GM12891 (cell line): ENCODE measurements around the gene HMGXB3.
A peak's percentile ranks its signal among the peaks of the same experiment; 100 is the strongest.
"Not testable (repeated sequence)": the region's sequence is repeated elsewhere in the genome, so short reads cannot be mapped to it uniquely, and the experiment has no call there.

ENCODE experiments used
- DNase-seq: peaks from one replicate; pipeline ENCODE4 v3.0.0; 2011; ENCODE audit warnings: low spot score; ENCODE audit not compliant: insufficient read length
- FAIRE-seq: peaks from 2 replicates; lab custom pipeline; 2011; peaks lifted over from hg19 to GRCh38; lab: Jason Lieb, UNC
- PAX5 ChIP-seq: IDR thresholded peaks from 2 replicates; pipeline ENCODE4 v1.6.1; 2011; ENCODE audit warnings: low read length, moderate library complexity, mild to moderate bottlenecking; ENCODE audit not compliant: insufficient read depth, severe bottlenecking
- POLR2A ChIP-seq: IDR thresholded peaks from 2 replicates; pipeline ENCODE4 v1.6.1; 2011; ENCODE audit warnings: low read depth, low read length, control low read depth
- POLR2AphosphoS5 ChIP-seq: IDR thresholded peaks from 2 replicates; pipeline ENCODE4 v1.6.1; 2011; ENCODE audit warnings: low read depth, low read length, control low read depth
- POU2F2 ChIP-seq: IDR thresholded peaks from 2 replicates; pipeline ENCODE4 v1.6.1; 2011; ENCODE audit warnings: low read depth, mild to moderate bottlenecking, control low read depth, low read length, moderate library complexity
- SPI1 ChIP-seq: IDR thresholded peaks from 2 replicates; pipeline ENCODE4 v1.6.1; 2011; ENCODE audit warnings: low read depth, low read length, control low read depth
- TAF1 ChIP-seq: IDR thresholded peaks from 2 replicates; pipeline ENCODE4 v1.6.1; 2011; ENCODE audit warnings: low read depth, low read length, control low read depth

HMGXB3 gene

DNA sequence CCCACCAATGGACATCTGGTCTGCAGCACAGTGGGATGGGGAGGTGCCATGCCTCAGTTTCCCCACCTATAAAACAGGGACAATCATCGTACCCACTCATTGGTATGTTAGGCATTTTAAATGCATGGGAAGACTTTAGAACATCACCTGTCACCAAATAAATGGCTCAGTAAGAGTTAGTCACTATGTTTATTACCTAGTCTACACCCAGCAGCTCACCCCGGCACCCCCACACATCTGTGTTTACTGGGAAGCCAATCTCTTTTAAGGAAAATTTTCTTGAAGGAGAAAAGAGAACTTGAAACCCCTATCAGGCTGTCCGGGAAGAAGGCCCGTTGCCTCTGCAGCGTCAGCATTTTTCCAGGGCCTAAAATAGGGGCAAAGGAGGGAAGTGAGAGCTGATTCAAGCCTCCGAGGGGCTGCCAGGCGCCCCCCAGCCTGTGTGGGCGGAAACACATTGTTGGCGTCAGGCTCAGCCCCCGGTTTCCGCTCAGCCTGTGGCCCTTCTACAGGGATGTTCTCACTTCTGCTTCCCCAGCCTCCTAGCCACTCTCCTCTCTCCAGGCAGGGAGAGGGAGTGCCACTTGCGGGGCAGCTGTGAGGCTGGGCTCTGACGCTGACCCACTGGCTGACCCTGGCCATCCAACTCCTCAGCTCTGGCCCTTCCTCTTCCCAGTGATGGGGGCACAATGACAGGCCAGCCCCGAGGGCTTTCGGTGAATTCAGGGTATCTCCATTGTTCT, 81.2 kb downstream of the HMGXB3 start:
- FAIRE-seq (peak; percentile 88), DNase-seq (peak; percentile 58)
- TF ChIP-seq POLR2AphosphoS5 (0 out of 2 replicates have a peak, but pooled peaks have one; percentile 27), POLR2A (0 out of 2 replicates have a peak, but pooled peaks have one; percentile 30), POU2F2 (no peak), PAX5 (no peak), SPI1 (peak; percentile 97), TAF1 (no peak)

DNA sequence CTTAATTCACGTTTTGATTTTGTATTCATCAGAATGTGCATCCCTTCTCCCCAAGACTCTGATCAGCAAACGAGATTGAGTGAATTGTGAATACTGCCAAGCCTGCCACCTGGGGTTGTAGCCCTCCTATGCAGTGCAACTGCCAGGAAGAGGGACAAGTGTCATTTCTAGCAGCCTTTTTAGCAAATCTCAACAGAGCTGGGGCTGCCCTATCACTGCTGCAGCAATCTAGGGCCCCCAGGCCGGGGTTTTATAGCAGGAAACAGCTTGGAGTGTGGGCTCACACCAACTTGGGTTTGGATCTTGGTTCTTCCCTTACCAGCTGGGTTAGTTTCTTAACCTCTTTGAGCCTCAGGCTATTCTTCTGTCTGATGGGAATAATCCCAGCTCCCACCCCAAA, 81.8 kb downstream of the HMGXB3 start:
- FAIRE-seq (peak; percentile 56), DNase-seq (no peak)
- TF ChIP-seq POU2F2 (no peak), POLR2AphosphoS5 (no peak), PAX5 (no peak), SPI1 (no peak), TAF1 (no peak), POLR2A (no peak)

DNA sequence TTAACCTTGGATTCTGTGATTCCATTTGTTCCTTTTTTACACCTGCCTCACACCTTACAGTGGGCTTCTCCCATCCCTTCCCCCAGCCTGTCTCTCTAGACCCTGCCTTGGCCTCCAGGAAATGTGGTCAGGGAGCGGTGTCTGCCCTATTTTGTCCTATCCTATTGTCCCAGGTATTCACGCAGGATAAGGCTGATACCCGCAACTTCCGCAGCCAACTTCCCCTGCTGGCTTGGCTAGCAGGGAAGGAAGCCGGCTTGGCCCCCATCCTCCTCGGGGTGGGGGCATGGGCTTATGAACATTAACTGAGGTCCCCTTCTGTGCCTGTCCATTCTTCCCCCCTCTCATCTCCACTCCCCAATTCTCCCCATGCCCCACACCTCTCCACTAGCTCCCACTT, 82.3 kb downstream of the HMGXB3 start:
- no peak for FAIRE-seq

DNA sequence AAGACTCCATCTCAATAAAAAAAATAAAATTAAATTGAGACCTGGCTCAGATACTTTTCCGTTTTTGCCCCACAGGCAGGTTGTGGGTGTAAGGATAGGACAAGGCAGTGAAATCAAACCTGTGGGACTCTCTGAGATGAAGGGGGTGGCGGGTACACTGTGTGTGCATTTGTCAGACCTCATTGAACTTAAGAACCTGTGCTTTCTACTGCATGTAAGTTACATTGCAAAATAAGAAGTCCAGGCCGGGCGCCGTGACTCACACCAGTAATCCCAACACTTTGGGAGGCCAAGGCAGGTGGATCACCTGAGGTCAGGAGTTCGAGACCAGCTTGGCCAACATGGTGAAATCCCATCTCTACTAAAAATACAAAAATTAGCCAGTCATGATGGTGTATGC, 84.2 kb downstream of the HMGXB3 start:
- not testable (repeated sequence) for DNase-seq, FAIRE-seq

More for the DNA sequence above, 82.3 kb downstream of the HMGXB3 start:
- DNase-seq: no peak
- no peak for TF ChIP-seq TAF1
- TF ChIP-seq POLR2AphosphoS5: no peak
- TF ChIP-seq PAX5: no peak
- TF ChIP-seq SPI1: no peak
- TF ChIP-seq POU2F2: no peak
- no peak for TF ChIP-seq POLR2A

DNA sequence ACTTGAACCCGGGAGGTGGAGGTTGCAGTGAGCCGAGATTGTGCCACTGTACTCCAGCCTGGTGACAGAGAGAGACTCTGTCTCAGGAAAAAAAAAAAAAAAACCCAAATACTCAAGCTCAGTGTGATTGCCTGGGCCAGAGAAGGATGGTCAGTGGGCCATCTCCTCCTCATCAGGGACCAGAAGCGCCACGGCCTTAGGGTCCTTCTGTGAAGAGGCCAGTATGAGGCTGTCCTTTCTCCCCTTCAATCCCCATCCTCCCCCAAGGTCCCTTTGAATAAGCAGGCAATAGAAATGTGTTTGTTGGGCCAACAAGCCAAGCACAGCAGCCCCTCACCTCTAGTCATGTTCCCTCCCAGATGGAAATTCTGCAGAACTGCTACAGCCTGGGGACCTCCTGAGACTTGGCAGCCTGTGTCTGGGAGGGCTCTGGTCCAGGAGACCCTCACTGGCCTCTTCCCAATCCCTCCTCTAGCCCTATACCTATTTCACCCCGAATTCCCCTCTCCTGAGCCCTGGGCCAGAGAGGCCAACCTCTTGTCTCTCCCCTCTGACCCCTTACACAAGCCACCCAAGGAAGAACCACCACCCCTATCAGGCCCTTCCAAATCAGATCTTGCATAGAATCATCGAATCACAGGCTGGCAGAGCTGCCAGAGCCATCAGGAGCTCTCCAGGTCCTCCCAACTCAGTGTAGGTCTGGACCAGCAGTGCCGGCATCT, 84.8 kb downstream of the HMGXB3 start:
- FAIRE-seq: no peak
- TF ChIP-seq SPI1 (no peak), POLR2AphosphoS5 (no peak), TAF1 (no peak), PAX5 (no peak), POLR2A (no peak), POU2F2 (no peak)
- no peak for DNase-seq

DNA sequence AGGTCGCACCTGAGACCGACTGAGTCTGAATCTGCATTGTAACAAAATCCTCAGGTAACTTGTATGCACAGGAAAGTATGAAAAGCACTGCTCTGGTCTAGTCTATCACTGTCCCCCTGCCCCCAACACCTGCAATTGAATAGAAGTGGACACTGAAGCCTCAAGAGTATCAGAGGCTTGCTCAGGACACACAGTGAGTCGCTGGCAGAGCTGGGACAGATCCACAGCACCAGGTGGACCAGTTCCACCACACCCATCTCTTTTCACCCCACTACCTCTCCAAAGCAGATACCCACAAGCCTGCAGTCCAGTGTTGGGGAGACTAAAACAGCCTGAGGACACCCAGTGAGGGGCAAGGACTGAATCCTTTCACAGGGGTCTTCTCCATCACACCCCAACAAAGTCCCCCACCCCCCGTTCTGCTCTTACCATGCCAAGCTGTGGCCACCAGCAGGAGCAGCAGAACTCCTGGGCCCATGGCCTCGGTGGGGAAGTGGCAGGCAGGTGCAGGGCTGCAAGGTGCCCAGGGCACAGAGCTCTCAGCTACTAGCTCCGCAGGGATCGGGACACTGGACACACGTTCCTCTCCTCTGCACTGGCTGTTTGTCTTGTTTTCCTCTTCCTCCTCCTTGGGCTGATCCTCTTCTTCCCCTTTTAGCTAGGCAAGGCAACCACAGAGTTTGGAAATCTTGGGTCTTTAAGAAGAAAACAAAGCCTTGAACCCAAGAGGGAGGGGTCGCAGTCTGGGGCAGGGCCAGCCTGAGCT, 85.6 kb downstream of the HMGXB3 start, which contains the start of gene CSF1R:
TSS of gene CSF1R (minus strand) at position 605 of the 766 bp plus-strand sequence. CDS start at position 478, 127 bp downstream.
- FAIRE-seq: no peak
- DNase-seq: no peak
- no peak for TF ChIP-seq POU2F2
- no peak for TF ChIP-seq PAX5
- TF ChIP-seq SPI1: no peak
- no peak for TF ChIP-seq TAF1
- no peak for TF ChIP-seq POLR2A
- no peak for TF ChIP-seq POLR2AphosphoS5

DNA sequence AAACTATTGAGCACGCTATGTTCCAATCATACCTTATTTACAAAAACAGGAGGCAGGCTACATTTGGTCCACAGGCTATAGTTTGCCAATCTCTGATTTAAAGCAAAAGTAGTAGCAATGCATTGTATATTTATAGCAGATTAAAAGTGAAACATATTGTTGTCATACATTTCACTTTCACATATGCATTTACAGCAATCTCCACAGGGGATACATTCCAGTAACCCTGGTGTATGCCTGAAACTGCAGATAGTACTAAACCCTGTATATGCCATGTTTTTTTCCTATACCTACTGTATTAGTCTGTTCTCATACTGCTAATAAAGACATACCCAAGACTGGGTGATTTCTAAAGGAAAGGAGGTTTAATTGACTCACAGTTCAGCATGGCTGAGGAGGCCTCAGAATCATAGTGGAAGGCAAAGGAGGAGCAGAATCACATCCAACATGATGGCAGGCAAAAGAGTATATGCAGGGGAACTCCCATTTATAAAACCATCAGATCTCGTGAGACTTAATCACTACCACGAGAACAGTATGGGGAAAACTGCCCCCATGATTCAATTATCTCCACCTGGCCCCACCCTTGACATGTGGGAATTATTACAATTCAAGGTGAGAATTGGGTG, 91.7 kb downstream of the HMGXB3 start:
- no peak for DNase-seq
- TF ChIP-seq TAF1 (no peak), POLR2A (no peak), POLR2AphosphoS5 (no peak), POU2F2 (no peak), SPI1 (no peak), PAX5 (no peak)
- FAIRE-seq: peak; percentile 83

DNA sequence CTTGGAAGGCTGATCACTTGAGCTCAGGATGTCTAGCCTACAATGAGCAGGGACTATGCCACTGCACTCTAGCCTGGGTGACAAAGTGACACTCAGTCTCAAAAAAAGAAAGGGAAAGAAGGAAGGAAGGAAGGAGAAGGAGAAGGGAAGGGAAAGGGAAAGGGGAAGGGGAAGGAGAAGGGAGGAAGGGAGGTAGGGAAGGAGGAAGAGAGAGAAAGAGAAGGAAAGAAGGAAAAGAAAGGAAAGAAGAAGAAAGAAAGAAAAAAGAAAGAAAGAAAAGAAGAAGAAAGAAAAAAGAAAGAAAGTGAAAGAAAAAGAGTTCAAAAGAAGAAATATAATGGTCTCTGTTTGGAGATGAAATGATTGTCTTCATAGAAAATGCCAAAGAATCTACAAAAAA, 96.6 kb downstream of the HMGXB3 start:
- DNase-seq (no peak), FAIRE-seq (no peak)
- TF ChIP-seq PAX5 (no peak), POLR2AphosphoS5 (no peak), POLR2A (no peak)

DNA sequence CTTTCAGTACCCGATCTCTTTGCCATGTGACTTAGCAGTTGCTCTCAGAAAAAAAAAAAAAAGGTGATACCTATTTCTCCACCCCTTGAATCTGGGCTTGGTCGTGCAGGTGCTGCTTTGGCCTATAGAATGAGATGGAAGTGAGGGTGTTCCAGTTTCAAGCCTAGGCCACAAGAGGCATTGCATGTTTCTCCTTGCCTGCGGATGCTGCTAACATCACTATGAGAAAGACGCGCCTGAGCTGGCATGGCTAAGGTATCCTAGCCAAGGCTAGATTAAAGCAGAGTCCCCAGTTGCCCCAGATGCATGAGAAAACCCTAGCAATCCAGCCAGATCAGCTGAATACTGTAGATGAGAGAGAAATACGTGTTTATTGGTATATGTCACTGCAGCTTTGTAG, 100.5 kb downstream of the HMGXB3 start:
- FAIRE-seq: no peak
- TF ChIP-seq POU2F2 (no peak), PAX5 (no peak), TAF1 (no peak), SPI1 (no peak), POLR2AphosphoS5 (no peak), POLR2A (no peak)
- DNase-seq: no peak
